K562 (cell line): Measurements from ENCODE around the gene CEP350. TPM values are rescaled to one million over a fixed set of nuclear protein-coding genes. Genes with fewer than 3 reads are reported as not detected.
A peak's percentile ranks its signal among the peaks of the same experiment; 100 is the strongest.

ENCODE experiments used
- ARID1B ChIP-seq: fragments of 450-650 bp; IDR thresholded peaks from 2 replicates; pipeline ENCODE4 v1.6.1; 2016; ENCODE audit warnings: antibody characterized with exemption, mild to moderate bottlenecking, inconsistent platforms
- CSDE1 ChIP-seq, 2 experiments: fragments of 450-650 bp; IDR thresholded peaks; 2 replicates each; pipeline ENCODE4 v1.6.1; 2016; ENCODE audit warnings: mild to moderate bottlenecking in 1 of 2
- HDAC1 ChIP-seq, 2 experiments: fragments of 450-650 bp; IDR thresholded peaks; 2 replicates each; pipeline ENCODE4 v1.6.1; 2016 to 2017; ENCODE audit warnings: inconsistent platforms in 1 of 2, mild to moderate bottlenecking in 1 of 2, moderate library complexity in 1 of 2
- HDAC3 ChIP-seq: fragments of 450-650 bp; IDR thresholded peaks from 2 replicates; pipeline ENCODE4 v1.6.1; 2018; ENCODE audit warnings: borderline replicate concordance, mild to moderate bottlenecking, moderate library complexity; ENCODE audit not compliant: partially characterized antibody
- HNRNPL ChIP-seq: fragments of 200-400 bp; formaldehyde crosslinking; IDR thresholded peaks from 2 replicates; pipeline ENCODE4 v1.6.1; 2017; ENCODE audit warnings: low read depth, mild to moderate bottlenecking, low read length
- MAFF ChIP-seq: IDR thresholded peaks from 2 replicates; pipeline ENCODE4 v1.6.1; 2012; ENCODE audit warnings: low read length, improper control_type of control experiment
- MTA2 ChIP-seq: fragments of 450-650 bp; IDR thresholded peaks from 2 replicates; pipeline ENCODE4 v1.6.1; 2016; ENCODE audit warnings: low read depth
- MTA3 ChIP-seq: fragments of 450-650 bp; formaldehyde crosslinking; IDR thresholded peaks from 2 replicates; pipeline ENCODE4 v1.6.1; 2017; ENCODE audit warnings: mild to moderate bottlenecking, borderline replicate concordance
- NFXL1 ChIP-seq: fragments of 450-650 bp; formaldehyde crosslinking; IDR thresholded peaks from 2 replicates; pipeline ENCODE4 v1.4.0; 2021; ENCODE audit warnings: mild to moderate bottlenecking
- SIN3A ChIP-seq, 2 experiments: fragments of 150-350 bp in 1 of 2; IDR thresholded peaks; 2 replicates each; pipeline ENCODE4 v1.6.1; 2011 to 2016; ENCODE audit warnings: borderline replicate concordance in 2 of 2, low read depth in 2 of 2, low read length in 2 of 2, mild to moderate bottlenecking in 2 of 2, moderate library complexity in 2 of 2; ENCODE audit not compliant: control insufficient read depth in 1 of 2
- SMAD2 ChIP-seq: fragments of 150-350 bp; IDR thresholded peaks from 2 replicates; pipeline ENCODE4 v1.6.1; 2014; ENCODE audit warnings: low read depth, mild to moderate bottlenecking, low read length
- SP2 ChIP-seq: IDR thresholded peaks from 2 replicates; pipeline ENCODE4 v1.6.1; 2011; ENCODE audit warnings: mild to moderate bottlenecking, low read depth, low read length, moderate library complexity; ENCODE audit not compliant: poor library complexity, severe bottlenecking; ENCODE audit errors: extremely low read depth
- U2AF2 ChIP-seq: fragments of 200-400 bp; formaldehyde crosslinking; optimal IDR thresholded peaks from 2 replicates; pipeline ENCODE3; 2017; ENCODE audit warnings: low read depth, mild to moderate bottlenecking, low read length
- ZNF143 ChIP-seq: sonication (generic); formaldehyde crosslinking; IDR thresholded peaks from 2 replicates; pipeline ENCODE4 v1.9.0; 2022; ENCODE audit warnings: mild to moderate bottlenecking, missing genetic modification reagents
- polyA plus RNA-seq, 8 experiments: library from polyadenylated mRNA; depleted of rRNA in 4 of 8; stranded (reverse) in 5 of 8; unstranded in 3 of 8; fragments of >200 nt; fragmentation: Nextera tagmentation in 2 of 8; fragmentation: Illumina TruSeq in 1 of 8; extraction: Ambion mirVana in 2 of 8; extraction: Trizol in 1 of 8; gene quantifications; 2 replicates each; pipeline versions ENCODE4 v1.2.1 to v1.2.3, GENCODE V29; 2011 to 2014; ENCODE audit warnings: inconsistent platforms in 1 of 8, missing spikeins in 1 of 8
- total RNA-seq, 7 experiments: library from RNA; depleted of rRNA in 6 of 7; stranded (reverse); fragments of >200 nt in 6 of 7; fragmentation: Illumina TruSeq in 2 of 7; extraction: Trizol in 2 of 7; gene quantifications; 2 replicates each; pipeline versions ENCODE4 v1.2.1 to v1.2.3, GENCODE V29; 2011 to 2021; ENCODE audit warnings: low replicate concordance in 1 of 7
- TF ChIP-seq, protein P1 (sequence below): sonication (generic); formaldehyde crosslinking; IDR thresholded peaks from 2 replicates; pipeline ENCODE4 v1.8.0; 2022; ENCODE audit warnings: mild to moderate bottlenecking, low read depth, missing genetic modification reagents
- TF ChIP-seq, protein P2 (sequence below): fragments of 250-450 bp; sonication (Bioruptor Pico); IDR thresholded peaks from 2 replicates; pipeline ENCODE4 v1.4.0; 2020; ENCODE audit warnings: mild to moderate bottlenecking, moderate library complexity

Gene CEP350
- total and polyA plus RNA-seq, 9 of the 15 experiments (the other 6 are each of a cell fraction or from before 2014, with no cell fraction given) = 8.3 to 64.3 (median 28.0) TPM

DNA sequence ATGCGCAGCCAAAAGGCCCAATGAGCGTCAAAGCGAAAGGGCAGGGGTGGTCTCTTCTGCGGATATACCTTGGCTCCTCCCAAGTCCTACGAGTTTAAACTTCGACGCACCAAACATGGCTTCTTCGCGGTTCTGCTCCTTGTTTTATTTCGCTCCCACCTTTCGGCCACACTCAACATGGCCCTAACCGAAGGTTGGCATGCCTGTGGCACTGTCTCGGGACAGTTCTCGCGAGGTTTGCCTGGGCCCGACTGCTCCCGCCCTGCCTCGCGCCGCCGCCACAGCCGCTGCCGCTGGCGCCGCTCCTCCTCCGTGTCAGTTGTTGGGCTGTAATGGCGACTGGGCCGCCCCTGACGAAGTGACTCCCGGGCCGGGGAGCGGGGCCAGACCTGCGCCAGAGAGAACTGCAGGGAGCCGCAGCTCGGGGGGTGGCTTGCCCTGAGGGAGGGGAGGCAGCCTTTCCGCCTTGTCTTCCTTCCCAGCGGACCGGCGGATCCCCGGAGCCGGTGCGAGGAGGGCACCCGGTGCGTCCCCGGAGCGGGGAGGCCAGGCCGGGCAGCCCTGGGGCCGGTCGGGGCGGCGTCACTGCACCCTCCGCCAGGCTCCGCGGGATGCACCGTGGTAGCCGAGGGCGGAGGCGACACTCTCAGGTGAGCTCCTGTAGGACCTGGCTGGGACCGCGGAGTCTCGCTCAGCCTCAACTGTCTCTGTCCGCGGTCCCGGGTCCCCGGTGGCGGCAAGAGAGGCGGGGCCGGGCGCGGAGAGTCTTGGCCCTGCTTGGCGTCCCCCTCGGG is at the start of gene CEP350 (continued):
- TF ChIP-seq HDAC1 (IDR thresholded peaks at IDR 0.05) = peak in 1 of 2 experiments; percentile 87; a peak in 2 of 4 replicates
- no peak for TF ChIP-seq MTA2
- TF ChIP-seq, protein P1, sequence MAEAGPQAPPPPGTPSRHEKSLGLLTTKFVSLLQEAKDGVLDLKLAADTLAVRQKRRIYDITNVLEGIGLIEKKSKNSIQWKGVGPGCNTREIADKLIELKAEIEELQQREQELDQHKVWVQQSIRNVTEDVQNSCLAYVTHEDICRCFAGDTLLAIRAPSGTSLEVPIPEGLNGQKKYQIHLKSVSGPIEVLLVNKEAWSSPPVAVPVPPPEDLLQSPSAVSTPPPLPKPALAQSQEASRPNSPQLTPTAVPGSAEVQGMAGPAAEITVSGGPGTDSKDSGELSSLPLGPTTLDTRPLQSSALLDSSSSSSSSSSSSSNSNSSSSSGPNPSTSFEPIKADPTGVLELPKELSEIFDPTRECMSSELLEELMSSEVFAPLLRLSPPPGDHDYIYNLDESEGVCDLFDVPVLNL (CRISPR knock-in tag) = peak; percentile 80
- TF ChIP-seq U2AF2 = no peak
- no peak for TF ChIP-seq HDAC3
- TF ChIP-seq SP2 = no peak
- TF ChIP-seq ARID1B = no peak; the same call in 1 of the 2 replicates
- peak; percentile 77 for TF ChIP-seq ZNF143 (CRISPR knock-in tag)
- TF ChIP-seq, protein P2, sequence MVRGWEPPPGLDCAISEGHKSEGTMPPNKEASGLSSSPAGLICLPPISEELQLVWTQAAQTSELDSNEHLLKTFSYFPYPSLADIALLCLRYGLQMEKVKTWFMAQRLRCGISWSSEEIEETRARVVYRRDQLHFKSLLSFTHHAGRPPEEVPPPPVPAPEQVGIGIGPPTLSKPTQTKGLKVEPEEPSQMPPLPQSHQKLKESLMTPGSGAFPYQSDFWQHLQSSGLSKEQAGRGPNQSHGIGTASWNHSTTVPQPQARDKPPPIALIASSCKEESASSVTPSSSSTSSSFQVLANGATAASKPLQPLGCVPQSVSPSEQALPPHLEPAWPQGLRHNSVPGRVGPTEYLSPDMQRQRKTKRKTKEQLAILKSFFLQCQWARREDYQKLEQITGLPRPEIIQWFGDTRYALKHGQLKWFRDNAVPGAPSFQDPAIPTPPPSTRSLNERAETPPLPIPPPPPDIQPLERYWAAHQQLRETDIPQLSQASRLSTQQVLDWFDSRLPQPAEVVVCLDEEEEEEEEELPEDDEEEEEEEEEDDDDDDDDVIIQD (CRISPR knock-in tag) = peak; percentile 77; the same call in 1 of the 2 replicates
- TF ChIP-seq NFXL1 (CRISPR knock-in tag) = no peak
- TF ChIP-seq SMAD2 = no peak
- TF ChIP-seq HNRNPL = peak; percentile 78
- TF ChIP-seq CSDE1 (IDR thresholded peaks at IDR 0.05) = peak in 1 of 2 experiments; percentile 88; a peak in 1 of 4 replicates
- peak; percentile 65; the same call in 1 of the 2 replicates for TF ChIP-seq MAFF
- peak; percentile 80 to 82; a peak in 3 of 4 replicates for TF ChIP-seq SIN3A (IDR thresholded peaks at IDR 0.05; ENCODE audit: borderline replicate concordance in 2 of 2, control insufficient read depth in 1 of 2, low read depth in 2 of 2, low read length in 2 of 2)
- TF ChIP-seq MTA3 = peak; percentile 89; the same call in 1 of the 2 replicates
